Measurements from ENCODE around the gene KLHL17.

The KLHL17 gene

DNA sequence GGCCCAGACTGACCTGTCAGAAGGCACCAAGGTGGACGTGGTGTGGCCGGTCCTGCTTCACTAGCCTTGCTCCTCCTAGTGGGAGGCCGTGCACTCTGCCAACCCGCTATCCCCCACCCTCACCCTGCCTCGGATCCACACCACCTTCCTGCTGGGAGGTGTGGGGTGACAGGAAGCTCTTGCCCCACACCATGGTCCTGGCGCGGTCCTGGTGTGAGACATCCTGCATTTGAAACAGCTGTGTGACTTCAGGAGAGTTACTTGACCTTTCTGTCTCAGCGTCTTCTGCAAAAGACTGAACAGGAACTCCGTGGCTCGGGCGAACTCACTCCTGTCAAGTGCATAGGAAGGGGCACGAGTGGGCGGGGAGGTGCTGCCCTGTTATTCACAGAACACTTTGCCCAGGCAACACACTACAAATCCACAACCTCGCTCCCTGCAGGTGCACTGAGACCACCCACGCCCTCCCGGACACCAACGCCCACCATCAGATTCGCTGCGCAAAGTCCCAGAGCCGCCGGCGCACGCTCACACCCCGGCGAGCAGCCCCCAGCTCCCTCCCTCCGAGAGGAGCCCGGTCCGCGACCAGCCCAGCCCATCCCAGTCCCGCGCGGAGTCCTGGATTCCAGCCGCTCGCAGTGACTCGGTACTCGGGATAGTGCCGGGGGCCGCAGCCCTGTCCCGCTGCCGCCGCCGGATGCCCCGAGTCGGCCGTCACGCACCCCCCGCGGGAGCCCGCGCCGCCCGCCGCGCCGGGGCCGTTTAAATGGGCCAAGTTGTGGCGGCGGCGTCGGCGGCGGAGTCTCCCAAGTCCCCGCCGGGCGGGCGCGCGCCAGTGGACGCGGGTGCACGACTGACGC is 37.0 kb upstream of the KLHL17 start, which contains the start of gene SAMD11:
Gene SAMD11 (plus strand): TSS at position 793 of the 860 bp plus-strand sequence. CDS start 509 bp downstream, outside the sequence.
- DNase-seq (ENCODE audit: low read depth in 2 of 2), result peak; percentile 29 to 33

- no peak for DNase-seq (ENCODE audit: low read depth in 2 of 2)
Measured at GRCh38 chr1:923991-924655, 36.3 kb upstream of the KLHL17 start.

DNA sequence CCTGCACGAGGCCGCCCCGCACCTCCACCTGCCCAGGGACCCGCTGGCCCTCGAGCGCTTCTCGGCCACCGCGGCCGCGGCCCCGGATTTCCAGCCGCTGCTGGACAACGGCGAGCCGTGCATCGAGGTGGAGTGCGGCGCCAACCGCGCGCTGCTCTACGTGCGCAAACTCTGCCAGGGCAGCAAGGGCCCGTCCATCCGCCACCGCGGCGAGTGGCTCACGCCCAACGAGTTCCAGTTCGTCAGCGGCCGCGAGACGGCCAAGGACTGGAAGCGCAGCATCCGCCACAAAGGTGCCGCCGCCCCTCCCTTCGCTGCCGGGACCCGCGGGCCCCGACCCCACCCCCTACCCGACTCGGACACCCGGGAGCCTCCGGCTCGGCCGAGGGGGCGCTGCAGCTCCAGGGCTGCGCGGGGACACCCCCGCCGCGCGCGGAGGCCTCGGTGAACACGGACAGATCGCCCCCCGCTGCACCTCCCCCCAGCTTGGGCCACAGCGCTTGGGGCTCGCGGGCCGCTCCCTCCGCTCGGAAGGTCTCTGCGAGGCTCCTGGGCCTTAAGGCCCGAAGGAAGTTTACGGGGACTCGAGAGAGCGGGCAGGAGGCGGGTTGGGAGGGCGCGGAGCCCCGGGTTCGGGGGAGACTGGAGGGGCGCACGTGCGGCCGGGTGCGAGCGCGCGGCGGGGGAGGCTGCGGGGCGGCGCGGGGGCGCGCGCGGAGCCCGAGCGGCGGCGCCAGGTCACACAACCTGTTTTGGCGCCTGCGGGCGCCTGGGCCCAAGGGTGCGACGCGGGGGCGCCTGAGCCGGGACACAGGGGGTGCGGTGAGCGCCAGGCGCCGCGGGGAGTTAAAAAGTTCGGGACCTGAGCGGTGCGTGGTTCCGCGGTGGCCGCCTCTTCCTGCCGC is 35.5 kb upstream of the KLHL17 start:
- no peak for DNase-seq (ENCODE audit: low read depth in 2 of 2)

DNA sequence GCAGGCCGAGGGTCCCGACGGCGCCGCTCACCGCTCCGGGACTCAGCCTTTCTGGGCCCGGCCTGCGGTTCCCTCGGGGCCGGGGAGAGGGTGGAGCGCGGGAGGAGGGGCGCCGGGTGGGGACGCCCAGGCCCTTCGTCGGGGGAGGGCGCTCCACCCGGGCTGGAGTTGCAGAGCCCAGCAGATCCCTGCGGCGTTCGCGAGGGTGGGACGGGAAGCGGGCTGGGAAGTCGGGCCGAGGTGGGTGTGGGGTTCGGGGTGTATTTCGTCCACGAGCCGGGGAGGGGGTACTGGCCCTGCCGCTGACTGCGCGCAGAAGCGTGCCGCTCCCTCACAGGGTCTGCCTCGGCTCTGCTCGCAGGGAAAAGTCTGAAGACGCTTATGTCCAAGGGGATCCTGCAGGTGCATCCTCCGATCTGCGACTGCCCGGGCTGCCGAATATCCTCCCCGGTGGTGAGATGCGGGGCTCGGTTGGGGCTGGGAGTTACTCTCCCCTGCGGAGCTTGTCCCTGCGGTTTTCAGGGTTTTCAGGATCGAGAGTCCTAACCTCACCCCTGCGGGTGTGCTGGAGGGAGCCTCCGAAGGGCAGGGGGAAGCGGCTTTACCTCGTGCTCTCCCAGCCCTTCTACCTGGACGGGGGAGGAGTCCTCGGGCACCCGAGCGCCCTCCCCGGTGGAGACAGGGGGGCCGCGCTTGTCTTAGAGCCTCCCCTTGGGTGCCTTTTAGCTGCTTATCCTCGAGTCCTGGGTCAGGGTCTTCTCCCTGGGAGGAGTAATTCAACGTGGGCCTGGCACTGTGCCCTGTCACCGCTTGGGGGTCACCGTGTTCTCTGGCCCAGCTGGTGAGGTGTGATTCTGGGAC is 34.6 kb upstream of the KLHL17 start:
- no peak for DNase-seq (ENCODE audit: low read depth in 2 of 2)

GRCh38 chr1:927234-927633 is 33.1 kb upstream of the KLHL17 start:
- no peak for DNase-seq (ENCODE audit: low read depth in 2 of 2)

- no peak for DNase-seq (ENCODE audit: low read depth in 2 of 2)
Measured at GRCh38 chr1:927748-928147, 32.6 kb upstream of the KLHL17 start.

DNA sequence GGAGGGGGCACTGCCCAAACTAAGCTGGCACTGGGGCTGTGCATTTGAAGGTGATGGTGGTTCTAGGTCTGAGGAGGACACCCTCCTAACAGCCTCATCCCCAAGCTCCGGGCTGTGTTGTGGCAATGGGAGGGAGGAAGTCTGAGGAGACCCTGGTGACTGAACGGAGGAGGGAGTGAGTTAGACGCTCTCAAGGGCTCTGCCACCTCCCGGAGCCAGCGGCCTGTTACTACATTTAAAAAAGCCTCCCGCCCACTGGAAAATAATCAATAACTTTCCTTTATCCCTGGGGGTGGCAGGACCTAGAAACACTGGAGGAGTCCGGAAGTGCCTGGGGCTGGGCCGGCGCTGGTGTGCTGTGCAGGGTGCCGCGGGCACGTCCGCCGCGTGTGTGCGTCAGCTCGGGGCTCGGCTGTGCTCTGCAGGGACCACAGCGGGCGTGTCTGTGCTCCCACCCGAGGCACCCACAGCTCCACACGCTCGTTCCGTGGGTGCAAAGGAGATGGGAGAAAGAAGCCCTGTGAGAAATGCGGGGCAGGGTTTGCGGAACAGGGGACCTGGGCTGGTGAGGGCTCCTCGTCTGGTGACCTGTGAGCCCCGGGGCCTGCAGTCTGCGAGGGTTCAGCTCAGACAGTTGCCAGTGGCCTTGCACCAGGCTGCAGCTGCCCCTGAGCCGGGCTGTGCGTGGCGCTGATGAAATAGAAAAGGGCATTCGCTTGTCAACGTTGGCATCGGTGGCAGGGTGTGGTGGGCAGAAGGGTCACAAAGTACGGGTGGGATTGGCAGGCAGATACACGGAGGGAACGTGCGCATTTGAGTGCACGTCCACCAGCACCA is 31.3 kb upstream of the KLHL17 start:
- no peak for DNase-seq (ENCODE audit: low read depth in 2 of 2)

DNA sequence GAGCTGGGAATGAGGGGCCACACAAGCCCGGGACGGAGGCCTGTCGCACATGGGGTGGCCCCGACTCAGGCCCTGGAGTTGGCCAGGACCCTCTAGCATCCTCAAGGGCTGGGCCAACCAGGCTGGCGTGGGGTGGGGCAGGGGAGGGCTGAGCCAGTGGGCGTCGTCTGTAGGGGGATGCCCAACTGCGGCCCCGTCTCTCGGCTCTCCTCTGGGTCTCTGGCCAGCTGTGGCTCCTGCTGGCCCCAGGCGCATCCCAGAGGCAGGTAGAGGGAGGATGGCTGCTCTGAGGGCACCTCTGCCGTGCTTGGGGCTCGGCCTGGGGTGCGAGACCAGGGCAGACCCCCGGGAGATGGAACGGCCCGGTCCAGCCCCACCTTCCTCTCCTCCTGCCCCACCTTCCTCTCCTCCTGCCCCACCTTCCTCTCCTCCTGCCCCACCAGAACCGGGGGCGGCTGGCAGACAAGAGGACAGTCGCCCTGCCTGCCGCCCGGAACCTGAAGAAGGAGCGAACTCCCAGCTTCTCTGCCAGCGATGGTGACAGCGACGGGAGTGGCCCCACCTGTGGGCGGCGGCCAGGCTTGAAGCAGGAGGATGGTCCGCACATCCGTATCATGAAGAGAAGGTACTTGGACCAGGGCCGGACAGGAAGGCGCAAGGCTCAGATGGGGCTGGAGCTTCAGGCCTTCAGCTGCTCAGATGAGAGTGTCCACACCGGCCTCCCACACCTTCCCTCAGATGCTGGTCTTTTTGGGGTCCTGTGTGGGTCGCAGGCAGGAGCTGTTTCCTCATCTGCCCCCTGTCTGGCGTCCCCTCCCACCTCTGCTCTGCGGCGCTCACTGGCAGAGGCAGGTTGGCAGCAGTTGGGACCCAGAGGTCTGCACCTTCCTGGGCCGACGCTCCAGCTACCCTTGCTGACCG is 30.4 kb upstream of the KLHL17 start:
- no peak for DNase-seq (ENCODE audit: low read depth in 2 of 2)

GRCh38 chr1:930633-931138 is 29.7 kb upstream of the KLHL17 start:
- no peak for DNase-seq (ENCODE audit: low read depth in 2 of 2)

- DNase-seq (ENCODE audit: low read depth in 2 of 2), result no peak
Measured at GRCh38 chr1:931380-932172, 28.8 kb upstream of the KLHL17 start.

GRCh38 chr1:932173-932510 is 28.2 kb upstream of the KLHL17 start:
- DNase-seq (ENCODE audit: low read depth in 2 of 2), result no peak

DNA sequence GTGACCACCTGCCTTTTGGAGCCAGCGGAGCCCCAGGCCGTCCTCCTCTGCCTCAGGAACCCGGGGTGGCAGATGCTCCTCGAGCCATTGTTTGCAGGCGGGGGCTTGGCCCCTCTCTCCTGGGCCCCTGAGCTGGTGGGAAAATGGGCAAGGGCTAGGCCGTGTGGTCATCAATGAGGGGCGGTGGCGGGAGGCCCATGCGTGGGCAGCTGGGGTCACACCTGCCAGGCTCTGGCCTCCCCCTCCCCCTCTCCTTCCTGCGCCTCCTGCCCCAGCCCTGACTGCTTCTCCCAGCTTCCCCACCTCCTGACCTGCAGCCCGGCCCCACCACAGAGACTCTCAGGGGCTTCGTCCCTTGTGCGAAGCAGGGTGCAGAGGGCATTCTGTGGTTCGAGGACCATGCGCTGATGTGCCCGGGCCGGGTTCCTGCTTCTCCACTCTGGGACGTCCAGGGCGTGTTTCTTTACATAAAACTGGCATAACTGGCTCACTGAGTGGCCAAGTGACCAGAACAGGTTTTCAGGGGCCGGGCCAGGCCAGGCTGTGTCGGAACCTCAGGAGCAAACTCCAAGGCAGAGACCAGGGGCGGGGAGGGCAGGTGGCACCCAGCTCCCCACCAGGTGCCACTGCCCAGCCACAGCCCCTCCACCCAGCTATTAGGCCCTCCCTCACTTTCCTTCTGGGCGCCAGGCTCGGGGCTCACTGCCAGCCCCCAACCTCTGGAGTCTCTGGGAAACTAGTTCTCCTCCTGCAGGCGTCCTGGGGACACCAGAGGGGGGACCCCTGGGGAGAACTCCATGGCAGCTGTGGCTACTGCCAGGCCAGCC is 27.4 kb upstream of the KLHL17 start:
- no peak for DNase-seq (ENCODE audit: low read depth in 2 of 2)

GRCh38 chr1:933603-933940 is 26.8 kb upstream of the KLHL17 start:
- DNase-seq (ENCODE audit: low read depth in 2 of 2), result no peak

DNA sequence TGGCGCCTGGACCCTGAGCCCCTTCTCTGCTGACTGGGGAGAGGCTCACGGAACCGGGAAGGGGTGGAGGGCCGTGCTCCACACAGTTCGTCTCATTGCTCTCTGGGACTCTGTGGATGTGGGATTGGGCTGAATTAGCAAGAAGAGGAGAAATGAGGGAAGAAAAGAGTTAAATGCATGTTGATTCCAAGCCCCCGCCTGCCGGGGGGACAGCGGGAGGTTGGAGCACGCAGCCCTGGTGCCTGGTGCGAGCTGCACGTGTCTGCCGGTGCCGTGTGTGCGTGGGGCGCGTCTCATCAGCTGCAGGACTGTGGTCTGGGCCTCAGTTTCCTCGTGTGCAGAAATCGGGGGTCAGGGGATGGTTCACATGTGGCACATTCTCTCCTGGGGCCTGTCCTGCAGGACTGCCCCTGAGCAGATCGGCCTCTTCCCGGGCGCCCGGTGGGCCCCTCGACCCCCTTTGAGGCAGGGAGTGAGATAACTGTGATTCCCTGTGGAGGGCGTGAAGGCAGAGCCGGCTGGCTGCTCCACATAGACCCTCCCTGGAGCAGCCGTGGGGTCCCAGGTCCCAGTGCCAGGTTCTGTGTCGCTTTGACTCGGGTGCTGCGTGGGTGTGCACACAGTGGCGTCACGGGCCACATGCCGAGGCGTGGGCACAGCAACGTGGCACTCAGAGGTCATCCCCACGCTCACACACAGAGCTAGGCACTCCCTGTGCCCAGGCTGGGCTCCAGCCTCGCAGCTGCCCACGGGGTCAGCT is 25.2 kb upstream of the KLHL17 start:
- DNase-seq (ENCODE audit: low read depth in 2 of 2), result no peak

DNA sequence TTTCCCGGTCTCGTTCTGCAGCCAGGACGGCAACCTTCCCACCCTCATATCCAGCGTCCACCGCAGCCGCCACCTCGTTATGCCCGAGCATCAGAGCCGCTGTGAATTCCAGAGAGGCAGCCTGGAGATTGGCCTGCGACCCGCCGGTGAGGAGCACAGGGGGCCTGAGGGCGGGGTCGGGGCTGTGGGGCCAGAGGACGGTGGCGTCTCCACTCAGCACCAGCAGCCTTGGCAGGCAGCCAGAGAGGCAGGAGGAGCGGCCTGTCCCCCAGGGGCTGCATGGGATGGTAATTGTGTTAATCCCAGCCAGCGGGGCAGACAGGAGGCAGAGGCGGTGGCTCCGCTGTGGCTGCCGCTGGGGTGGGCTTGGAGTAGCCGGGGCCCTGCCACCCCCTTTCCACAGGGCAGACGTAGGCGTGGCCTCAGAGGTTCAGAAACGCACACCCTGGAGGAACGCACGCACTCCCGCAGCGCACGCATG is 24.6 kb upstream of the KLHL17 start:
- no peak for DNase-seq (ENCODE audit: low read depth in 2 of 2)

Measured in stimulated activated CD4-positive, alpha-beta T cell treated with anti-CD3 and anti-CD28 coated beads, Interleukin-1b, Interleukin-23, amount 100 ng/mL, for 1 hour (primary cell).